ENCODE measurements around the gene WNT3A.

DNA sequence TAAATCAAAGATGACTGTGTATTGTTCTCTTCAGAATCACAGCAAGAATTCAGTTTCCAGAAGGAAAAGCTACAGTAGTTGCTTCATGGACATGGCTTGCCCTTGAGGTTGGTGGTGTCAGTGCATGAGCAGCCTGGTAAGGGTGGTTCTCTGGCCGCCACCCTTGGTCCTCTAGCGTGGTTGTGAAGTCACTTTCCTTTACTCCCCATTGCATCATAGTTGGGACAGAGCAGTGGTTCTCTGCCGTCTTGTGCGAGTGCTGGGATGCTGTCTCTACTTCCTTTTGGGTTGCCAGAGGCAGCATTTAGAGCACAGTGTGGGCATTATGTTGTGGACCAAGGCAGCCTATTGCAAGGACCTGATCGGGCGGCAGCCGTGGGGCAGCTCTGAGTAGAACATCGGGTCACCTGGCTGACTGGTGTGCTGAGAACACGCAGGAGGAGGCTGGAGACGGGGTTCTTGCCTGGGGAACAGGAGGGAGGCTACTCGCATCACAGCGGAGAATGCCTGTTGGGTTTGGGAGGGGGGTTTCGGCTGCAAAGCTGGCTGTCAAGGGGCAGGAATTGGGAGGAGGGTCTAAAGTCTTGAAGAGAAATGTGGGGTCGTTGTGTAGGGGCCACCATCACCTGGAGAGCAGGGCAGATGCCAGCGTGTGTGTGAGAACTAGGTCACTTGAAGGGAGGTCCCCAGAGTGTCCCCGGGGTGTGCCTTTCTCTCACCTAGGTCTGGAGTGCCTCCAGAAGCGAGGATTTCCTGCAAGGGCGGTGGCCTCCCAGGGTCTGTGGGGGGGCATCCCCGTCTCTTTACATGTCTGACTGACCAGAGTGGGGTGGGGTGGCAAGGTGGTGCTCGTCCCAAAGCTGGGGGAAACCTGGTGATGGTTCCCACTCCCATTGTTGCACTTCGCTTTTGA is 82.0 kb downstream of the WNT3A start:
- TF ChIP-seq, protein P1, sequence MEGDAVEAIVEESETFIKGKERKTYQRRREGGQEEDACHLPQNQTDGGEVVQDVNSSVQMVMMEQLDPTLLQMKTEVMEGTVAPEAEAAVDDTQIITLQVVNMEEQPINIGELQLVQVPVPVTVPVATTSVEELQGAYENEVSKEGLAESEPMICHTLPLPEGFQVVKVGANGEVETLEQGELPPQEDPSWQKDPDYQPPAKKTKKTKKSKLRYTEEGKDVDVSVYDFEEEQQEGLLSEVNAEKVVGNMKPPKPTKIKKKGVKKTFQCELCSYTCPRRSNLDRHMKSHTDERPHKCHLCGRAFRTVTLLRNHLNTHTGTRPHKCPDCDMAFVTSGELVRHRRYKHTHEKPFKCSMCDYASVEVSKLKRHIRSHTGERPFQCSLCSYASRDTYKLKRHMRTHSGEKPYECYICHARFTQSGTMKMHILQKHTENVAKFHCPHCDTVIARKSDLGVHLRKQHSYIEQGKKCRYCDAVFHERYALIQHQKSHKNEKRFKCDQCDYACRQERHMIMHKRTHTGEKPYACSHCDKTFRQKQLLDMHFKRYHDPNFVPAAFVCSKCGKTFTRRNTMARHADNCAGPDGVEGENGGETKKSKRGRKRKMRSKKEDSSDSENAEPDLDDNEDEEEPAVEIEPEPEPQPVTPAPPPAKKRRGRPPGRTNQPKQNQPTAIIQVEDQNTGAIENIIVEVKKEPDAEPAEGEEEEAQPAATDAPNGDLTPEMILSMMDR (conservative IDR thresholded peaks at IDR 0.05) = no peak
- TF ChIP-seq ZFX (IDR thresholded peaks at IDR 0.05) = no peak

Data from C4-2B (cell line).